Measurements from ENCODE around the gene MBLAC1.

MBLAC1 gene

DNA sequence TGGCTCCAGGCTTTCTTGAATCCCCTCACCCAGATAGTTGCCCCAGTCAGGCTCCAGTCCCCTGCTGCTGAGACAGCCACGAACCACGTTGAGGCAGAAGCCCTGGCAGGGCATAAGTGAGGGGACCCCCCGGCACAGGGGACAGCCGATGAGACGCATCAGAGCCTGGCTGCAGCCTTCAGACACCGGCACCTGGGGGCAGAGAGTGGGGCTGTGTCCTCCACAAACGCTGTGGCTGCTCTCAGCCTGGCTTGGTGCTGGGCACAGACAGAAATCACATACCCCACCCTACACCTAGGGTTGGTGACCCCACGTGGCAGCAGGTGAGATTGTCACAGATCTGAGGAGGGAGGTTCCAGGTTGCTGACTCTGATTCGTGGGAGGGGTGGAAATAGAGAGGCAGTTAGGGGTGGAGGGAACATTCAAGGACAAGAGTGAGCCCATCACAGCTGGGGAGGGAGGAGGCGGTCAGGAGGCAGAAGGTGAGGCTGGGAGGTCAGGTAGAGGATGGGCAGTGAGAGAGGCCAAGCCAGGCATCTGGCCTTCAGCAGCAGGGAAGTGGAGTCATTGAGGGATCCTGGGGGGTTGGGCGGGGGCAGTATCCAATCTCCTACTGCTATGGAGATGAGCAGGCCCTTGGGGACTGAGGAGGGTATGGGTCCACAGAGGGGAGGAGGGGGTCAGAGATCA is 47.2 kb downstream of the MBLAC1 start:
- no peak for DNase-seq

DNA sequence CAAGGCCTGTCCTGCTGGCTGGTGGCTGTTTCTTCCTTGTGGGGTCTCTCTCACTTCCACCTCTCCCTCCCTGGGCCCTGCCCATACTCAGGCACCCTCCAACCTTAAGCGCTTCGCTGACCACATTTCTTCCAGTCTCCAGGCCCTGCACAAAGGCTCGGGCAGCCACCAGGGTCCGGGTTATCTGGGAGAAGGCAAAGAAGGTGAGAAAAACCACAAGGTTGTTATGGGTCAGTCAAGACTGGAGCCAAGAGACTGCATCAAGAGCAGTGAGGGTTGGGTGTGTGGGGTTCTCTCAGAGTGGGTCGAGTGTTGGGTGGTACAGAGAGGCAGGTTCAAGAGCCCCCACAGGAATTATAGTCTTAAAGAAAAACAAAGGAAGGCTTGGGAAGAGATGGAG is 47.8 kb downstream of the MBLAC1 start:
- no peak for DNase-seq

- no peak for DNase-seq
These were observed 48.6 kb downstream of the MBLAC1 start for GRCh38 chr7:100175296-100175935.

GRCh38 chr7:100176096-100177044 is 49.6 kb downstream of the MBLAC1 start:
- DNase-seq, result no peak

DNA sequence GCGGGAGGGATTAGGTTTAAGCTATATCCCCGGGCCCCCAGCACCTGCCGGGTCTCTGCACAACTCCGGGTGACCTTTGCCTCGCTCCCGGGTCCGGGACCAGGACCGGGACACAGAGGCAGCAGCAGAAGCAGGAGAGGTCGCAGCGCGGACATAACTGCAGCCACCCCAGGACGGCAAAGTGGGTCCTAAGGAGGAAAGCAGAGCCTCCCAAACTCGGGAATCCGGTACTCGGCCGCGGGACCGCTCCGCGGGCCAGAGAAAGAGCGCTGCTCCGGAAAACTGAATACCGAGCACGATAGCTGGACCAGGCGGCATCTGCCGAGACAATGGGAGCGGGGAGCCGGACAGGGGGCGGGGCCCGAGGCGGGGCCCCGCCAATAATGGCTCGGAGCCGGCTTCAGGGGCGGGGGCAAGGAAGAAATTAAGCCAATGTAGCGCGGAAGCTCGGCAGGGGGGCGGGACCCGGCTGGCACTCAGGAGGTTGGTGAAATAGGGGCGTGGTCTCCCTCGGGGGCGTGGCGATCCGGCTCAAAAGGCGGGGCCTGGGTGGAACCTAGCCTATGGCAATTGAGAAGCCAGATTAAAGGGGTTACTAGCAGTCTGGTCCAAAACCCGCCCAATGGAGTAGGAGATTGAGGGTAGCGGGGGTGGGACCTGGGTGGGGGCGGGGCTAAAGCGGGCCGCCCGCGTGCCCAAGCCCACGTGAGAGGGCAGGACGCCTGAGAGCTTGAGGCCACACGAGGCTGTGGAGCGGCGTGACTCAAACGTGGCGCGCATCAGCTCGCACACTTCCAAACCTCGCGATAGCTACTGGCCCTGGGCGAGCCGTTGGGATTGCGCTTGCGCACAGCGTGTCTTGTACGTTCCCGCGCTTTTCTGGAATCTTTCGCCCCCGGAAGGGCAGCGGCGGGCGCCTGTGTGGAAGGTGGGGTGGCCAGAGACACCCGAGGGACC is 50.6 kb downstream of the MBLAC1 start, which contains the start of the genes GPC2 and STAG3:
Gene GPC2 (minus strand): TSS at position 337 of the 957 bp plus-strand sequence. CDS start 182 bp downstream, at position 155.
Gene STAG3 (plus strand): TSS at position 874 of the 957 bp plus-strand sequence. CDS start 2,639 bp downstream, outside the sequence.
- no peak for DNase-seq
